HG03108 (cell line): ENCODE data around the gene IPO9.

Experiments
- ATAC-seq: cut with Tn5 transposase; IDR thresholded peaks from one replicate; pipeline ENCODE4 v1.9.1; 2021; ENCODE audit warnings: moderate library complexity; ENCODE audit not compliant: unreplicated experiment

IPO9 gene

DNA sequence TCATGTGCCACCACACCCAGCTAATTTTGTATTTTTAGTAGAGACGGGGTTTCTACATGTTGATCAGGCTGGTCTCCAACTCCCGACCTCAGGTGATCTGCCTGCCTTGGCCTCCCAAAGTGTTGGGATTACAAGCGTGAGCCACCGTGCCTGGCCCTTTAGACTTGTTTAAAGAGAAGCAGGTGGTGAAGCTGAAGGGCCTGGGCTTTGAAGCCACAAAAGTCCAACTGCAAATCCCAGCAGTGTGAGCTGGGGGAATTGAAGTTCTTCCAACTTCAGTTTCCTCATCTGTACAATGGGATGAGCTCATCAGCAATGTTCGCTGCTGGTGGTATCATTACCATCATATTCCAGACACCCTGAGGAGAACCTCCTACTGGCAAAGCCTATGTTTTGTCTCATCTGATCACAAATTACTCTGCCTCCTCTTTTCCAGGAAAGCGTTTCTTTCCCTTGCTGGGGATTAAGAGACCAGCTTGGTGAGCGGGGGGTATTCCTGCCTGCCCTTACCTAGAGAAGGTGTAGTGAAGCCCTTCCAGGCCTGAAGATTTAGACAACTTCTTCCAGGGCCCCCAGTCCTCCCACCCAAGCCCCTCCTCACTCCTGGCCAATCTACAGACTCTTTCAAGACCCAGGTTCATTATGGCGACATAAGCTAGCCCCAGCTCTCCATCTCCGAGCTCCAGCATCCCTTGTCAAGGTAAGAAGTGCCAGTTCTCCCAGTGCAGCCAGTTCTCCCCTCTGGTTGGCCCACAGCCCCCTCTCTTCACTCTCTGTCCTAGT is 57.3 kb downstream of the IPO9 start:
- ATAC-seq = no peak

DNA sequence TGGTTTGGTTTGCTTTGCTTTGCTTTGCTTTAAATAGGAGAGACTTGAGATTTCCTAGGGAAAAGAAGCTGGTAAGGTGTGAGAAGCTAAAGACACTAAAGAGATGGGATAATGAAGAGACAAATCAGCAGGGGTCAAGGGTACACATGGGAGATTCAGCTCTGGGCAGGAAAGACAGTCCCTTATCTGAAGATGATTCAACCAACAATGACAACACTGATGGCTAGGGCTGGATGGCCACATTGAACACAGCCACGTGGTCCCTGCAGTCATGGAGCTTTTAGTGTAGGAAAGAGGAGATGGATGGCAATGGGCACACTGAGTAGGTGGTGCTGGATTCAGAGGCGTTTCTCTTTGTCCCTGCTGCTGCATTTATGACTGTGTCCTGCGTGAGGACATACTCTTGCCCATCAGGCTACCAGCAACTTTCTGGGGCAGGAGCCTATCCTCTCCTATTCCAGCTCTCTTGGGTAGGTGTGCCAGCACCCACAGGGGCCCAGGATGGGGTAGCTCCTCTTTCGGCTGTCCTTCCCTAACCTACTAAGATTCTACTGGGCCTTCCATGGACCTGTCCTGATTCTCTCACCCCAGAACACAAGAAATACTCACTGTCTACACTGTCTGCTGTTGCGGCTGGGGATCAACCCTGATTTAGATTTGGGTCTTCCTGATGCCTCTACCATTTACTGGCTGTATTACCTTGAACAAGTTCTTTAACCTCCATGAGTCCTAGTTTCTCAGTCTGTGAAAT is 58.3 kb downstream of the IPO9 start:
- ATAC-seq = no peak

DNA sequence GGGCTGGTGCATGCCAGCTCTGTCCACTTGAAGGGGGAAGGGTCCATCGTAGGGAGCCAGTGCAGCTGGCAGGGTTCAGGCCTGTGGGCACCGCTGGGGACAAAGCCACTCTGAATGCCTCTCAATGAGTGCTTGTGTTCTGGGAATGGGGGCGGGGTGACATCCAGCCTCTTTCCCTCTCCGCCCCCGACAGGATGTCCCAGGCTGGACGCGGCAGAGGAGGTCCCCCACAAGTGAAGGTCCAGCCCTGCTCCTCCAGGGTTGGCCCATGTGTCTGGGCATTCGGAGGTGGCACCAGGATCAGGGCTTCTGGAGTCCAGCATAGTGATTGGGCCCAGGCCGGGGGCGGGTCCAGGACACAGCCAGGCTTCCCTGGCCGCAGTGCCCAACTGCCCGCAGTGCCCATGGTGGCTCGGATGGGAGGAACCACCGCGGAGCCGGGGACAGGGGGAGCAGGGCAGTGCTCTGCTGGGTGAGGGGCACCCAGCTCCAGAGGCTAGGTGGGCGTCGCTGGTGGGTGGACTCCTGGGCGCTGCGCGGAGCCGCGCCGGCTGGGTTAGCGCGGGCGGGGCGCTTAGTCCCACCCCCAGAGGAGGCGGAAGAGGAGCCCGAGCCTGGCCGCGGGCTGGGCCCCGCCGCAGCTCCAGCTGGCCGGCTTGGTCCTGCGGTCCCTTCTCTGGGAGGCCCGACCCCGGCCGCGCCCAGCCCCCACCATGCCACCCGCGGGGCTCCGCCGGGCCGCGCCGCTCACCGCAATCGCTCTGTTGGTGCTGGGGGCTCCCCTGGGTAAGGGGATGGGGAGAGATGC is 59.5 kb downstream of the IPO9 start, which contains the start of gene SHISA4:
Gene SHISA4, plus strand, starts transcription at position 617 of the 808 bp plus-strand sequence. Its CDS starts 97 bp downstream, at position 714.
- ATAC-seq = no peak

DNA sequence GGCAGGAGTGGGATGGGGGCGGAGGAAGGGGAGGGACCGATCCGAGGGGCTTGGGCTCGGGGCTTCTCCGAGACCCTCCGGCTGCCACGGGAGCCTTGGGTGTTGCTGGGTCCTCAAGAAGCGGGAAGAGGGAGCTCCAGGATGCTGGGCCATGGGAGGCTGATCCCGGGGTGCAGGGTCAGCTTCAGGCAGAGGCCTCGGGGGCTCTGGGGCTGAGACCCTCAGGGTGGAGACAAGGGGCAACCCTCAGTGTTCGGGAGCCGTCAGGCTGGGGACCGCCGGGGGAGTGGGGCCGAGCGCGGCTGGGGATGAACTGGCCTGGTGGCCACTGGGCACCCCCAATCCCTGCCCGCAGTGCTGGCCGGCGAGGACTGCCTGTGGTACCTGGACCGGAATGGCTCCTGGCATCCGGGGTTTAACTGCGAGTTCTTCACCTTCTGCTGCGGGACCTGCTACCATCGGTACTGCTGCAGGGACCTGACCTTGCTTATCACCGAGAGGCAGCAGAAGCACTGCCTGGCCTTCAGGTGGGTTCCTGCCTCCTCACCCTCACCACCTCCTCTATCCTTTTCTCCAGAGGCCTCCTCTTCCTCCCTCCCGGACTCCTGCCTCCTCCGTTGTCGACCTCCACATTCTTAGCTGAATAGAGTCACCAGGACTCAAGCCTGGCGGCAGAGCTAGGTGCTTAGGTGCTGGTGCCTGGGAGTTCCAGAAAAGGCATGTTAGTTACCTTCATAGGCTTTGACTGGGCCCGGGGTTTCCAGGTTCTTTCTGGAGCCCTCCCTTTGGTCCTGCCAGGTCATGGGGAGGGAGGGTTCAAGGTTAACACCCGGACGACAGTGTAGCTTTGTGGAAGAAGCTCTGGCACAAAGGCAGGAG is 60.4 kb downstream of the IPO9 start:
- no peak for ATAC-seq

DNA sequence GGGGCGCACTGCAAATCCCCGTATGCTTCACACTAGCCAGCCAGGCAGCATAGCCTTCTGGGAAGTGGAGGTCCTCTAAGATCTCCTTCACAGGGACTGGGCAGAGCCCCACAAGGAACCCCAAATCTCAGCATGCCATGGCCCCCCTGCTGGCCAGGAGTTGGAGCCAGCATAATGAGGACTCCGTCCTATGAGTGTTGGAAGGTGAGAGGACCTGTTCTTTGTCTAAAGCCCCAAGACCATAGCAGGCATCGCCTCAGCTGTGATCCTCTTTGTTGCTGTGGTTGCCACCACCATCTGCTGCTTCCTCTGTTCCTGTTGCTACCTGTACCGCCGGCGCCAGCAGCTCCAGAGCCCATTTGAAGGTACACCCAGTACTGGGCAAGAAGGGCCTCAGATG is 61.3 kb downstream of the IPO9 start:
- ATAC-seq = no peak

DNA sequence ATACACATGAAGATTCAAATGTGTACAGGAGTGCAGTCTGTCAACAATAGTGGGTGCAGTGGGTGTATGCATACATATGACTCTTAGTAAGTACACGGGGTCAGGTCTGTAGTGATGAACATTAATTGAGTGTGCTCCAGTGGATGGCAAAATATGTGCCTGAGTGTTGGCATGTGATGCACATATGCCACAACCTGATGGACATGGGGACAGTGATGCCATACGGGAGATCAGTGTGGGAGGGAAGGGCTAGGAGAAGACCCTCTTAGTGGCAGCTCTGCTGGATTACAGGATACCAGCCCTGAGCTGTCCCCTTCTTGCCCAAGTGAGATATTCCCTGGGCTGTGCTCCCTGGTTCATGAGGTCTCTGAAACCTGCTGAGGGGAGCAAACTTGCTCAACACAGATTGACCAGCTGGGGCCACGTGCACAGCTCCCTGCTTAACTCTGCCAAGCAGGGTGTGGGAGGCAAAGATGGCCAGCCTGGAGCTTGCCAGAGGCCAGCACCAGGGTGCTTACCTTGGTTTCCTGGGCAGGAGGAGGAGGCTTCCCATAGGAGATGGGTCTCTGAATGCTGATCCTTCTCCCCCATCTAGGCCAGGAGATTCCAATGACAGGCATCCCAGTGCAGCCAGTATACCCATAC is 62.0 kb downstream of the IPO9 start:
- no peak for ATAC-seq

DNA sequence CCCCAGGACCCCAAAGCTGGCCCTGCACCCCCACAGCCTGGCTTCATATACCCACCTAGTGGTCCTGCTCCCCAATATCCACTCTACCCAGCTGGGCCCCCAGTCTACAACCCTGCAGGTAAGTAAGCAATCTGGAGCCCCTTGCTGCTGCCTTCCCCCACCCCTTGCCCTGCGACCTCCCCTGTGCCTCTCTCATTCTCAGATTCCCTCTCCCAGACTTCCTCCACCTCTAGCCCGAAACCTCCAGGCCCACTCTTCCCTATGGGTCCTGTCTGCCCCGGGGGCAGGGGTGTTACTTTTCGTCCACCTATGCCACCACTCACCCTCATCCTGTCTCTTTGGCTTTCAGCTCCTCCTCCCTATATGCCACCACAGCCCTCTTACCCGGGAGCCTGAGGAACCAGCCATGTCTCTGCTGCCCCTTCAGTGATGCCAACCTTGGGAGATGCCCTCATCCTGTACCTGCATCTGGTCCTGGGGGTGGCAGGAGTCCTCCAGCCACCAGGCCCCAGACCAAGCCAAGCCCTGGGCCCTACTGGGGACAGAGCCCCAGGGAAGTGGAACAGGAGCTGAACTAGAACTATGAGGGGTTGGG is 62.6 kb downstream of the IPO9 start:
- no peak for ATAC-seq

DNA sequence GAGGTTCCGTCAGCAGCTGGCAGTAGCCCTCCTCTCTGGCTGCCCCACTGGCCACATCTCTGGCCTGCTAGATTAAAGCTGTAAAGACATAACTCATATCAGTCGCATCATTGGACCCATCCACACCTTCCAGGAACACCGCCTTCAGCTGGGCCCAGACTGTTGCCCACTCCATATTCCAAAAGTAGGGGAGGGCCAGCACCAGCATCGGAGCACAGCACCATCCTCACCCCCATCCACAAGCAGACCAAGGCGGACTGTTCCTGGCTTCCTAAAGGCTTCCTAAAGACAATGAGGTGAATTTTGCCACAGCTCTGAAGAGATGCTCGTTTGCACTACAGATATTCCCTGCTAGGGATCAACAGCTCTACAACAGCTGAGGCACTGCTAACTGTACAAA is 63.3 kb downstream of the IPO9 start:
- no peak for ATAC-seq

DNA sequence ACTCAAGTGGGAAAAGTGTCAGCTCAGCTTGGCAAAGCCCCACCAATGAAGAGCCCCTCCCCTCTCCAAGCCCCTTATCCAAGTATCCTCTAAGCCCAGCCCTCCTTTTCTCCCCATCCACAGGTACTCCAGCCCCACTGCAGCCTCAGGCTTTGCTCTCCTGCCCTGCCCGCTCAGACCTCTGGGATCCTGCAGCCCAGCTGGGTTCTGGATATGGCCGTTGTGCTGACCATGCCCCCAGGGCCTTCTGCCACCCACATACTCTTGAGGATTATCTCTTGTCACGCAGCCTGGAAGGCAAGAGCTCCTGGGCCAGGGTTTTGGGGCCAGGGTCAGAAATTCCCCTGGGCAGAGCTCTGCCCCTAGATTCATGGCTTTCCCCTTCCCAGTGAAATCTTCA is 64.5 kb downstream of the IPO9 start:
- ATAC-seq = no peak

DNA sequence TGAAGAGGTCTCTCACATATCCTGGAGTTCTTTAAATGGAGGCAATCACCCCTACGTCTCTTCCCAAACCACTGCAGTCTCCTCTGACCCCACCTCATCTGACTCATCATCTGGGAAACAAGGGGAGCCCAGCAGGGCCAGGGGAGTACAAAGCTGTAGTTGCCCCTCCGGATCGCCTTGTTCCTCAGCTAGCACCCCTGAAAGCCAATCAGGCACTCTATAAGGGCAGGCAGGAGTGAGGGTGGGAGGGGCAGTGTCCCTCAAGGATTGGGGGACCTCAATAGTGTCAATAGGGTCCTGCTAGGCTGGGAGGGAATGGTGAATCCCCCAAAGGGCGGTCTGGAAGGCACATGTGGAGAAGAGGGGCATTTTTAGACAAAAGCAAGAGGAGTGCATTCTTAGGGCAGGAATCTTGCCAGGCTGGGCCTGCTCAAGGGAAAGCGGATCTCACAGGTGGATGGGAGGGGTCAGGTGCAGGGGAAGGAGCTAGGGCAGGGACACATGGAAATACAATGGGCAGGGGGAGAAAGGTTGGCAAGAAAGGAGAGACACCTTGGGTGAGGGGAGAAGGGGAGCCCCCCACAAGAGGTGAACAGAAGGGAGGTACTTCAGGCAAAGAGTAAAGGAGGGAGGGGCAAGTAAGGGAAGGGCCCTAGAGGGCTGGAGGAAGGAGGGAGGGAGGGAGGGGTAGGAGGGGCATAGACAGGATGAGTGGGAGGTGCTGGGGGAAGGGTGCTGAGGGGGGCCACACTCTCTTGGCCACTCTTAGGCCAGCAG is 65.6 kb downstream of the IPO9 start:
- ATAC-seq = no peak

DNA sequence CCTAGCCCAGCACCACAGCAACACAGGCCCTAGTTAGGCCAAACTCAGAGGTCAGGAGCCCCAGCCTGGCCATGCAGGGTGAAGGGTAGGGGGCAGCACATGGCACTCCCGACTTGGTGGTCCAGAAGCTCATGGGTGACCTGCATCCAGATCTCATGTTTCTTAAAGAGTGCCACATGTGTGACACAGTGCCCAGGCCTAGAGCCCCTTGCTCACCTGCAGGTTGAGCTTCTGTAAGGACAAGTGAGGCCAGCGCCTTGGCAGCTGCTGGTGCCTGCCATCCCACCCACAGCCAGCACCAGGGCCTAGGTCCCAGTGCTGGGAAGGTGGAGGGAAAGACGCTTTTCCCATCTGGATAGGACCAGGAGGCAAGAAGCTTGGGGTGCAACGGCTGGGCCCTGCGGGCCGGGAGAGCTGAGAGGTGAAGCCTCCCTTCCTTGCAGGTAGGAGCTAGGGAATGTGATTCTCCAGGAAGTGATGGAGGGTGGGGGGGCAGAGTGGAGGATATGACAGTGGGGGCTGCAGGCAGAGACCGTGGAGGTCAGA is 66.2 kb downstream of the IPO9 start:
- ATAC-seq = no peak

DNA sequence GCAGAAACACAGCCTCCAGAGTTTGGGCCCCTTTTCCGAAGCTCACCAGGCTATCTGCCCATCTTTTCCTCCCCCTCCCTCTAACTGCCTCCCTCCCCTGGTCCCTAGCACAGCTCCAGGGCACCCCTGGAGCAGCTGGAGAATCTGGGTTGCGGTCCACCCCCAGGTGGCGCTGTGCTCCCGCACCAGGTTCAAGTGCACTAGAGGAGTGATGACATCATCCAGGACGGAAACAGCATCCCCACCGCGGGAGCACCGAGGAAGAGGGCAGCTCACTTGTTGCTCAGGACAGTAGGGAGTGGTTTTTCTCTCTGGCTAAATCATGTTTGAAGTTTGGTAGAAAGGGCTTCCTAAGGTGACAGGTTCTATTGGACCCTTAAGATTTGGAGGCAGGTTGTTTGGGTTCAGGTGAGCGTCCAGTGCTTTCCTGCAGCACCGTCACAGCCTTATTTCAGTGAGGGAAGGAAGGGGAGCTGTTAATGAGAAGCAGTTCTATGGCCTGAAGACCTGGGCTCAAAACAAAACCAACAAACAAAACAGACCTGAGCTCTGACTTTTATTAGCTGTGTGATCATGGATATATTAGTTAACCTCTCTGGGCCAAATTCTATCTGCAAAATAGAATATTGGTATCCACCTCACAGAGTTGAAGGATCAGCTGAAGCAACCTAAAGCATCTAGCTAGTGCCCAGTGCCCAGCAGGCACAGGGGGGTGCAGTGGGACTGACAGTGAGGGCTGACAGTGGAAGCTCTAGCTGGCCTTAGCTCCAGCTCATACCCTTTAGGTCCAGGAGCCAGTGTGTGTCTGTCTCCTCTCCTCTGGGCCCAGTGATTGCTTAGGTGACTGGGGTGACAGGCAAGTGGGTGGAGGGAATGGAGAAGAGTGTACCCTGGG is 67.2 kb downstream of the IPO9 start:
- ATAC-seq = peak; percentile 83

DNA sequence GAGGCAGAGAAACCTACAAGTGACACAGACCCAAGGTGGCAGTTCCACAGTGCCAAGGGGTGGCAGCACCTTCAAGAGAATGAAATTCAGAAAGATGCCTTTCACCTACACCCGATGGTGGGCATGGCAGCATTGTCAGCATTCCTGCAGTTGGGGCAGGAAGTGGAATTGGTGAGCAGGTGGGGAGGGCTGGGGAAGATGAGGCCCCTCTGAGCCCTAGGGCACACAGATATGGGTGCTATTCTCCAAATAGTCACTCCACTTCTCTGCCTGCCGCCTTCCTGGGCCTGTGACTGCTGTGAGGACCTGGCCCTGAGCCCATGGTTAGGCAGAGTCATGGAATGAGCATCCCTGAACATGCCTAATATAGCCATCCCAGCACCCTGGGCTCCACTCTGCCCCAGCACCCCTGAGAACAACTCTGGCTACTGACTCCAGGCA is 68.0 kb downstream of the IPO9 start:
- no peak for ATAC-seq

DNA sequence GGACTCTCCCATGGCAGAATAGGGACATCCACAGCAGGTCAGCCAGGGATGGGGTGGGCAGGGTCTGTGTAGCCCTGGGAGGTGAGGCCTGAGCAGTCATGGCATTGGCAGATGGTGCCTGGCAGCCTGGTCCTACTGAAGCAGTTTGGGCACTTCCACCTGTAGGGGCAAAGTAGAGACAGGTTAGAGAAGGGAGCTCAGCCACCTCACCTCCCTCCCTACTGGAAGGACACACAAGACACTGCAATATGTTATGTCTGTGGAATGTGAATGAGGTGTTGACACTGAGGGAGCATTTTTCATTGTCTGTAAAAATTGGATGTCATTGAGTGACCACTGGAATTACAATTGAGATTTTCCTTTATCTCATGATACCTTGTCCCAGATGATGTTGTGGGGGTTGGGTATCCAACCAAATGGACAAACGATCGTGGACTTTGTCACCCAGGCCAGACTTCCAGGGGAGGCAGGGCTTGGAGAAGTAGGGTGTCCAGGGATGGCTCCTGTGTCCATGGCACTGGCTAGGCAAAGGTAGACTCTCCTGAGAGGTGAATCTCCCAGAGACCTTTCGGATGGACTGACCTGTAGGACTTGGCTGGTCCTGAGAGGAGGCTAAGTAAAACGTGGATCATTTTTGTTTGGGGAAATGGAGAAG is 69.4 kb downstream of the IPO9 start:
- ATAC-seq = no peak

DNA sequence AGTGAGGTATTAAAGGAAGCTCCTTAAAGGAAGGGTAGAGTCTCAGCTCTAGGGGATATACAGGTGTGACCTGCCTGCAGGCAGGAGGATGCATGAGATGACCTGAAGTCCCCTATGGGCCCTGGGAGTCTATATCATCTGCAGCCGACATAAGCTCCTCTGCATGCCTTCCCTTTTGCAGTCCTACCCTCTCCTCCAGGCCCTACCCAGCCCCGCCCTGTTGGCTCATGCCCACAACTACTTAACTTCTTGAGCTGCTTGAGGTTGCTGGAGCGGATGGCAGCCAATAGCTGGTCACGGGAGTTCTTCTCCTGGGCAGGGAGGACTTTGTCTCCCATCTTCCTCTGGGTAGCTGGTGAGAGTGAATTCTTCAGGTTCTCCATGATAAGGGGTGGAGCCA is 70.0 kb downstream of the IPO9 start:
- ATAC-seq = no peak

DNA sequence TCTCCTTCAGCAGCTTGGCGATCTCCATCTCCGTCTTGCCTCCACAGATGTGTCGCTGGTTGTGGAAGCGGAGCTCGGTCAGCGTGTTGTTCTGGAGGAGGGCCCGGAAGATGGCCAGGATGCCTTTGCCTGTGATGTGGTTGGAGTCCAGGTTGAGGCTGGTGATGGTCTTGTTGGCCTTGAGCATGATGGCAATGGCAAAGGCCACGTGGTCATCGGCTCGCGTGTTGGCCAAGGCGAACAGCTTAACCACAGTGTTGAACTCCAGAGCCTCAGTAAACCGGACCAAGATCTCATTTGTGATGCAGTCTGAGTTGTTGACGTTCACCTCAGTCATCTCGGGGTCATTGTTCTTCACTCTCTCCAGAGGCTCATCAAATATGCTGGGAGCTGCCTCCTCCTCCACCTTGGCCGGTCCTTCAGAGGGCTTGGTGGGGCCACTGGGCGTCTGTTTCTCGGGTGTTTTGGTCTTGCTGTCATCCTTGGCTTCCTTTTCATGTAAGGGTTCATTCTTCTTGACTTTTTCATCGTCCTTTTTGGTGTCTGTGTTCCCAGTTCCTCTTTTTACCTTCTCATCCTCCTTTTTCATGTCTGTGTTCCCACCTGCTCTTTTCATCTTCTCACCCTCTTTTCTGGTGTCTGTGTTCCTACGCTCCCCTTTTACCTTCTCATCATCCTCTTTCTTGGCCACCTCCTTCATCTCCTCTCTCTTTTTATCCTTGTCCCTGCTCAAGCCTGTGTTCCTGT is 70.9 kb downstream of the IPO9 start:
- no peak for ATAC-seq
